Endothelial cell (in vitro differentiated cells): Measurements from ENCODE around the gene CADM1. TPM values are rescaled to one million over a fixed set of nuclear protein-coding genes. Genes with fewer than 3 reads are reported as not detected.
A peak's percentile ranks its signal among the peaks of the same experiment; 100 is the strongest.

Source experiments
- DNase-seq: peaks from one replicate; pipeline ENCODE4 v3.0.0; 2021; ENCODE audit warnings: low spot score
- H3K27ac Mint-ChIP-seq: one replicate; pipeline ENCODE4 v1.8.0; 2021; ENCODE audit warnings: mixed read lengths, inconsistent platforms; ENCODE audit not compliant: unreplicated experiment
- H3K27me3 Mint-ChIP-seq: one replicate; pipeline ENCODE4 v1.8.0; 2021; ENCODE audit warnings: mild to moderate bottlenecking, moderate library complexity, mixed read lengths, inconsistent platforms; ENCODE audit not compliant: unreplicated experiment
- H3K36me3 Mint-ChIP-seq: one replicate; pipeline ENCODE4 v1.8.0; 2021; ENCODE audit warnings: mild to moderate bottlenecking, low read depth, mixed read lengths, inconsistent platforms; ENCODE audit not compliant: unreplicated experiment
- H3K4me1 Mint-ChIP-seq: one replicate; pipeline ENCODE4 v1.8.0; 2021; ENCODE audit warnings: mild to moderate bottlenecking, mixed read lengths, inconsistent platforms; ENCODE audit not compliant: unreplicated experiment
- H3K4me3 Mint-ChIP-seq: one replicate; pipeline ENCODE4 v1.8.0; 2021; ENCODE audit warnings: mild to moderate bottlenecking, mixed read lengths, inconsistent platforms; ENCODE audit not compliant: unreplicated experiment
- H3K9me3 Mint-ChIP-seq: one replicate; pipeline ENCODE4 v1.8.0; 2021; ENCODE audit warnings: mixed read lengths, inconsistent platforms; ENCODE audit not compliant: unreplicated experiment
- total RNA-seq: library from RNA; stranded (reverse); fragmentation: NEBNext Ultra II Directional; extraction: Animal tissue kit (Norgen Biotek cat#: 25700); gene quantifications from one replicate; pipeline ENCODE4 v1.2.1, GENCODE V29; 2021; ENCODE audit not compliant: unreplicated experiment
- TF ChIP-seq, protein P1 (sequence below): fragments of 200-600 bp; sonication (generic); IDR thresholded peaks from one replicate; pipeline ENCODE4 v1.5.0; 2021; ENCODE audit warnings: antibody characterized with exemption; ENCODE audit not compliant: unreplicated experiment

The CADM1 gene
- total RNA-seq, 1 donor from 2014 or later = 65.5 TPM

GRCh38 chr11:115535781-115536180, 31.6 kb upstream of the CADM1 start:
- Mint-ChIP-seq H3K4me1 (no peaks in the 10 kb centered on the region), H3K36me3 (no peaks in the 10 kb centered on the region), H3K4me3 (no peak overlapping the region), H3K27me3 (peaks cover 2% of the 10 kb centered on the region), H3K27ac (no peak overlapping the region), H3K9me3 (no peaks in the 10 kb centered on the region)
- DNase-seq = no peak
- TF ChIP-seq, protein P1, sequence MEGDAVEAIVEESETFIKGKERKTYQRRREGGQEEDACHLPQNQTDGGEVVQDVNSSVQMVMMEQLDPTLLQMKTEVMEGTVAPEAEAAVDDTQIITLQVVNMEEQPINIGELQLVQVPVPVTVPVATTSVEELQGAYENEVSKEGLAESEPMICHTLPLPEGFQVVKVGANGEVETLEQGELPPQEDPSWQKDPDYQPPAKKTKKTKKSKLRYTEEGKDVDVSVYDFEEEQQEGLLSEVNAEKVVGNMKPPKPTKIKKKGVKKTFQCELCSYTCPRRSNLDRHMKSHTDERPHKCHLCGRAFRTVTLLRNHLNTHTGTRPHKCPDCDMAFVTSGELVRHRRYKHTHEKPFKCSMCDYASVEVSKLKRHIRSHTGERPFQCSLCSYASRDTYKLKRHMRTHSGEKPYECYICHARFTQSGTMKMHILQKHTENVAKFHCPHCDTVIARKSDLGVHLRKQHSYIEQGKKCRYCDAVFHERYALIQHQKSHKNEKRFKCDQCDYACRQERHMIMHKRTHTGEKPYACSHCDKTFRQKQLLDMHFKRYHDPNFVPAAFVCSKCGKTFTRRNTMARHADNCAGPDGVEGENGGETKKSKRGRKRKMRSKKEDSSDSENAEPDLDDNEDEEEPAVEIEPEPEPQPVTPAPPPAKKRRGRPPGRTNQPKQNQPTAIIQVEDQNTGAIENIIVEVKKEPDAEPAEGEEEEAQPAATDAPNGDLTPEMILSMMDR = no peak

GRCh38 chr11:115530752-115531151, 26.5 kb upstream of the CADM1 start:
- H3K9me3 Mint-ChIP-seq = no peaks in the 10 kb centered on the region
- H3K36me3 Mint-ChIP-seq = no peaks in the 10 kb centered on the region
- no peak overlapping the region for H3K27ac Mint-ChIP-seq
- peaks cover 7% of the 10 kb centered on the region for H3K4me1 Mint-ChIP-seq
- DNase-seq = no peak
- H3K27me3 Mint-ChIP-seq = peaks cover 1% of the 10 kb centered on the region
- TF ChIP-seq, protein P1 = no peak
- no peak overlapping the region for H3K4me3 Mint-ChIP-seq

GRCh38 chr11:115528225-115528624, 24.0 kb upstream of the CADM1 start:
- DNase-seq = no peak
- Mint-ChIP-seq H3K4me3 (no peak overlapping the region), H3K4me1 (peaks cover 7% of the 10 kb centered on the region), H3K36me3 (no peaks in the 10 kb centered on the region), H3K27me3 (peaks cover 1% of the 10 kb centered on the region), H3K9me3 (no peaks in the 10 kb centered on the region), H3K27ac (no peak overlapping the region)
- TF ChIP-seq, protein P1 = peak; percentile 22

DNA sequence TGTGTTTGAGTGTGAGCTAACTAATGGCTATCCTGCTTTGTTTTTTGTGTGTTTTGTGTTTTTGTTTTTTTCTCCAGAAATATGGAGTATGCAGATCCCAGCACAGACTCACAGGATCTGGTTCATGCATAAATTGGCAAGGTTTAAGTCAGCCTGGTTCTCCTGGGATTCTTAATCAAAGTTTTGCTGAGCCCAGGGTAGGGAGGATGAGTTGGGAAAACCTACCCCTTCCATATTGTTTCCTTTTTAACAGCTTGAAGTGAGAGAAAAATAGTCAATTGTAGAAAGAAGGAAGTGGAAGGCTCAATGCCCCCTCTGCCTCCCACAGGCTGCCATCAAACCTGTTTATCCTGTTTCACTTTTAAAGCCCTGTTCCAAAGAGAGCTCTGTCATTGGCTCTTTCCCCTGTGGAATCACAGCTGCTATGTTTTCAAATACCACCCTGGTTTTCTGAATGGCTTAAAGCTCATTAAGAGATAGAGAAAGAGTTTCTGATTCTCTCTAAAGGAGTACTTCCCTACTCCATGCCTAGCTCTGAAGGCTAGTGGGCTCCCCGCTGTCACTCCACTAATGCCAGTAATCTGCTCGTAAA, 23.4 kb upstream of the CADM1 start:
- Mint-ChIP-seq H3K9me3 (no peaks in the 10 kb centered on the region), H3K36me3 (no peaks in the 10 kb centered on the region), H3K4me1 (peaks cover 7% of the 10 kb centered on the region), H3K27ac (no peak overlapping the region), H3K27me3 (peaks cover 1% of the 10 kb centered on the region), H3K4me3 (no peak overlapping the region)
- no peak for DNase-seq
- TF ChIP-seq, protein P1 = no peak

DNA sequence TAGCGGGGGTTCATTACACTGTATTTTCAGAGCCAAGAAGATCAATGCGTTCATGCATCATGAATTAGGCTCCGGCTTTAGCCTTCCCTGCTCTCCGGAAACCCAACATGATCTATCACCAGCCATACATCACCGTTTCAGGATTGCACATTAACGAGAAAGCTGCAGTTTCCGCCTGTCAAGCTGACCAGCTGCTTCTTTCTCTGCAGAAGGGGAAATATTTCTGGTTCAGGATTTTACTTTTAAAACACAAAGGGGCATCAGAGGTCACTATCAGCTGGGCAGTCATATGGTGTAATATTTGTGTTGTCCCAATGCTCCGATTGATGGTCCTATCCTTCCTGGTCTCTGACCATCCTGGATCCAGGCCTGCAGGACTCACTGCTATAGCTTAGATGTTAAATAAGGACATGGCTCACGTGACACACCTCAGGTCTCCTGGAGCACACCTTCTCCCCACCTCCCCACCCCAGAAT, 21.4 kb upstream of the CADM1 start:
- DNase-seq = no peak
- TF ChIP-seq, protein P1 = no peak
- peaks cover 7% of the 10 kb centered on the region for H3K4me1 Mint-ChIP-seq
- H3K27ac Mint-ChIP-seq = no peak overlapping the region
- H3K4me3 Mint-ChIP-seq = no peak overlapping the region
- H3K9me3 Mint-ChIP-seq = no peaks in the 10 kb centered on the region
- peaks cover 2% of the 10 kb centered on the region for H3K27me3 Mint-ChIP-seq
- no peaks in the 10 kb centered on the region for H3K36me3 Mint-ChIP-seq
